Cardiac muscle cell (in vitro differentiated cells and primary cell): ENCODE results near the gene IGLON5. TPM values are rescaled to one million over a fixed set of nuclear protein-coding genes. Genes with fewer than 3 reads are reported as not detected.
A peak's percentile ranks its signal among the peaks of the same experiment; 100 is the strongest.

Experiments used
- DNase-seq, 2 donors: peaks; one replicate each; pipeline versions ENCODE4 v3.0.0 to v3.0.0-alpha.2; 2010 to 2017; ENCODE audit warnings: low read depth in 1 of 2, low spot score in 1 of 2
- H3K27ac ChIP-seq: fragments of 200-600 bp; sonication (generic); 2 replicates; pipeline ENCODE4 v1.5.1; 2016
- H3K27me3 ChIP-seq: fragments of 200-600 bp; sonication (generic); 2 replicates; pipeline ENCODE4 v1.6.0; 2016; ENCODE audit warnings: control low read depth
- H3K36me3 ChIP-seq: fragments of 200-600 bp; sonication (generic); 2 replicates; pipeline ENCODE4 v1.5.1; 2016; ENCODE audit warnings: control low read depth
- H3K4me1 ChIP-seq: fragments of 200-600 bp; sonication (generic); 2 replicates; pipeline ENCODE4 v1.8.1; 2017; ENCODE audit warnings: low read depth, mild to moderate bottlenecking, mixed run types
- H3K4me3 ChIP-seq: fragments of 200-600 bp; sonication (generic); 2 replicates; pipeline ENCODE4 v1.5.1; 2016; ENCODE audit warnings: mild to moderate bottlenecking
- H3K9me3 ChIP-seq: fragments of 200-600 bp; sonication (generic); 2 replicates; pipeline ENCODE4 v1.5.1; 2017; ENCODE audit warnings: low read depth, mild to moderate bottlenecking, control low read depth
- polyA plus RNA-seq: library from polyadenylated mRNA; unstranded; fragments of >200 nt; fragmentation: Nextera tagmentation; extraction: Ambion mirVana; gene quantifications from 2 replicates; pipeline ENCODE4 v1.2.1, GENCODE V29; 2016
- total RNA-seq: library from RNA; depleted of rRNA; stranded (reverse); fragments of >200 nt; gene quantifications from 2 replicates; pipeline ENCODE4 v1.2.3, GENCODE V29; 2016
- TF ChIP-seq, protein P1 (sequence below): IDR thresholded peaks from 2 replicates; pipeline ENCODE4 v1.5.1; 2012; ENCODE audit warnings: low read depth, mild to moderate bottlenecking, low read length

The IGLON5 gene
- total and polyA plus RNA-seq, 2 experiments from 2014 or later, result 1.5 to 12.6 TPM

DNA sequence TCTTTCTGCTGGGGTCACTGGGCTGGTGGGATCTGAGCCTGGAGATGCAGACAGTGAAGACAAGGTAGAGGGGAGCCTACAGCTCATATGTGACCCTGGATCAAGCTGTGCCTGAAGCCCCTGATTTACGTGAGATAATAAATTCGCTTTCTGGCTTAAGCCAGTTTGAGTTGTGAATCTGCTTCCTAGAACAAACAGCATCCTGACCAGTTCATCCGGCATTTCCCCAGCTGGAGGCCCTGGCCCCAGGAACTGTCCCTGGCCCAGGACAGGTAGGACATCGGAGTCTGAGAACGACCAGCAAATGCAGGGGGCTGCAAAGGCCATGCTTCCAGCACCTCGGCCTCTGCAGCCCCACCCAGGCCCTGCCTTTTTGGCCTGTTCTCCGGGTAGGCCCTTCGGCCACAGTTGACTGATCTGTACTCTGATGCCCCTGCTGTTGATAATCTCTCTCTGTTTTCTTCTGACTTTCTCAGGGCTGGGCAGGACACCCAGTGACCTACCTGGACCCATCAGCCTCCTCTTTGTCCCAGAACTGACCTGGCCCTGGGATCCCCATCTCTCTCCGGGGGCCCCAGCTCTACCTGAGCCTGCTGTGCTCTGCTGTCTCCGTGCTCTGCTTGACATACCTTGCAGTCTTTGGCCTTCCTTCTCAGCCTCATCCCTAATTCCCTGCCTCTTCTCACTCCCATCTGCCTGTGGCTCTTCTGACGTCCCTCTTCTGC, 40.0 kb downstream of the IGLON5 start:
- DNase-seq, result no peak
- no peaks in the 10 kb centered on the region for H3K9me3 ChIP-seq
- no peak overlapping the region for H3K4me3 ChIP-seq
- no peak overlapping the region for H3K27ac ChIP-seq
- TF ChIP-seq, protein P1, sequence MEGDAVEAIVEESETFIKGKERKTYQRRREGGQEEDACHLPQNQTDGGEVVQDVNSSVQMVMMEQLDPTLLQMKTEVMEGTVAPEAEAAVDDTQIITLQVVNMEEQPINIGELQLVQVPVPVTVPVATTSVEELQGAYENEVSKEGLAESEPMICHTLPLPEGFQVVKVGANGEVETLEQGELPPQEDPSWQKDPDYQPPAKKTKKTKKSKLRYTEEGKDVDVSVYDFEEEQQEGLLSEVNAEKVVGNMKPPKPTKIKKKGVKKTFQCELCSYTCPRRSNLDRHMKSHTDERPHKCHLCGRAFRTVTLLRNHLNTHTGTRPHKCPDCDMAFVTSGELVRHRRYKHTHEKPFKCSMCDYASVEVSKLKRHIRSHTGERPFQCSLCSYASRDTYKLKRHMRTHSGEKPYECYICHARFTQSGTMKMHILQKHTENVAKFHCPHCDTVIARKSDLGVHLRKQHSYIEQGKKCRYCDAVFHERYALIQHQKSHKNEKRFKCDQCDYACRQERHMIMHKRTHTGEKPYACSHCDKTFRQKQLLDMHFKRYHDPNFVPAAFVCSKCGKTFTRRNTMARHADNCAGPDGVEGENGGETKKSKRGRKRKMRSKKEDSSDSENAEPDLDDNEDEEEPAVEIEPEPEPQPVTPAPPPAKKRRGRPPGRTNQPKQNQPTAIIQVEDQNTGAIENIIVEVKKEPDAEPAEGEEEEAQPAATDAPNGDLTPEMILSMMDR, result no peak
- peaks cover 2% of the 10 kb centered on the region for H3K36me3 ChIP-seq
- H3K4me1 ChIP-seq, result peaks cover 7% of the 10 kb centered on the region
- no peaks in the 10 kb centered on the region for H3K27me3 ChIP-seq

GRCh38 chr19:51352783-51353360, 41.4 kb downstream of the IGLON5 start:
- Histone ChIP-seq H3K36me3 (peaks cover 2% of the 10 kb centered on the region), H3K4me1 (peaks cover 7% of the 10 kb centered on the region), H3K27me3 (no peaks in the 10 kb centered on the region), H3K4me3 (no peak overlapping the region), H3K27ac (no peak overlapping the region), H3K9me3 (no peaks in the 10 kb centered on the region)
- TF ChIP-seq, protein P1, result no peak
- no peak for DNase-seq

DNA sequence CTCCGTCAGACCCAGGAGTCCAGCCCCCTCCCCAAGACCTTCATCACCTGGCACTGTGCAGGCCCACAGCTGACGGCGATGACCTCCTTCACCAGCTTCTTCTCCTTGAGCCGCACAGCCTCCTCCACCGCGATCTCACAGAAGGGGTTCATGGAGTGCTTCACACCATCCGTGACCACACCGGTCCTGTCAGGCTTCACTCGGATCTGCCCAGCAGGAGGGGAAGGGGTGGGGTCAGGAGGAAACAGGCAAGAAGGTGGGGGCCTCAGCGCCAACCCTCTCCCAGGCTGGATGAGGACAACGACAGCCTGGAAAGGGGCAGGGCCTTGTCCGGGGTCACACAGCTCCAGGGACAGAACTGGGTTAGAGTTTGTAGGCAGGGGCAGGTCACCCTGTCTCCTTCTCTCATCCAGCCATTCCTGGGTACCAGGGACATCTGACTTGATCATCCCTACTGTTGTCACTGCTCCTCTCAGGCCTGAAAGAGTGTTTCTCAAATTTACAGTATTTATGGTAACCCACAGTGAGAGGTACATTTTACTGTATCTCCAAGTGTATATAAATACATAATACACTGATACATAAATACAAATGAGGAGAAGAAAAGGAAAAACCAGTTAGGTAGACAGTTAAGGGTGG, 42.8 kb downstream of the IGLON5 start:
- no peak for DNase-seq
- Histone ChIP-seq H3K9me3 (no peaks in the 10 kb centered on the region), H3K4me1 (peaks cover 7% of the 10 kb centered on the region), H3K4me3 (no peak overlapping the region), H3K27ac (peak overlapping the region; percentile 92), H3K27me3 (no peaks in the 10 kb centered on the region), H3K36me3 (peaks cover 2% of the 10 kb centered on the region)
- TF ChIP-seq, protein P1, result no peak

- TF ChIP-seq, protein P1, result no peak
- H3K4me3 ChIP-seq, result no peak overlapping the region
- no peaks in the 10 kb centered on the region for H3K27me3 ChIP-seq
- peak overlapping the region; percentile 92 for H3K27ac ChIP-seq
- DNase-seq, result peak; percentile 82 to 85
- no peaks in the 10 kb centered on the region for H3K9me3 ChIP-seq
- peaks cover 2% of the 10 kb centered on the region for H3K36me3 ChIP-seq
- H3K4me1 ChIP-seq, result peaks cover 7% of the 10 kb centered on the region
These were observed 43.3 kb downstream of the IGLON5 start for GRCh38 chr19:51354742-51355148.

DNA sequence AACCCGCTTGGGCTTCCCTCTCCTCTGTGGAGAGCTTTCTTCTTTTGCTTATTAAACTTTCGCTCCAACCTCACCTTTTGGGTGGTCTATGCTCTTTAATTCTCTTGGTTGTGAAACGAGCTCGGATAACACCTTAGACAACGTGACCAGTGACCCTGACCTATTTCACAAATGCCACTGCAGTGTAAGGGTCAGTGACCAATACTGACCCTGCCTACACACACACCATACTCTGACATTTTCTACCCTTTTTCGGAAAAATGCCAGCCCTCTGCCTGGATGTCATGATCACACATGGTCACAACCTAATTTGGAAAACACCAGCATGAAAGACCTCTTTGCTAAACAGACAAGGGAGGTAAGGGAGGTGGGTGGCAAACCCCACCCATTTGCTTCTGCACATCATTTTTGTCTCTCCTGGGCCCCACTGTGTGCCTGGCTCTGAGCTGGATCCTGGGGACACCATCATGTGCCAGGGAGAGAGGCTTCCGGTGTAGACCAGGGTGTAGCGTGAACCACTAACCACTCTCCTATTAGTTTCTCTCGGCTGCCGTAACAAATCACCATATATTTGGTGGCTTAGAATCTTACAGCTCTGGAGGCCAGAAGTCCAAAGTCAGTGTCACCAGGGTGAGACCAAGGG, 44.8 kb downstream of the IGLON5 start:
- H3K4me1 ChIP-seq, result peaks cover 7% of the 10 kb centered on the region
- DNase-seq, result no peak
- H3K9me3 ChIP-seq, result no peaks in the 10 kb centered on the region
- no peaks in the 10 kb centered on the region for H3K27me3 ChIP-seq
- H3K36me3 ChIP-seq, result no peaks in the 10 kb centered on the region
- TF ChIP-seq, protein P1, result no peak
- H3K4me3 ChIP-seq, result no peak overlapping the region
- H3K27ac ChIP-seq, result no peak overlapping the region
